Muscle of arm (tissue), 12 donors: ENCODE results near the gene QRICH2. TPM values are rescaled to one million over a fixed set of nuclear protein-coding genes. Genes with fewer than 3 reads are reported as not detected.
A peak's percentile ranks its signal among the peaks of the same experiment; 100 is the strongest.
"Not testable (repeated sequence)": the region's sequence is repeated elsewhere in the genome, so short reads cannot be mapped to it uniquely, and the experiment has no call there.

Source experiments
- DNase-seq: peaks from one replicate; pipeline ENCODE4 v3.0.0-alpha.2; 2013
- polyA plus RNA-seq, 12 donors: library from polyadenylated mRNA; unstranded; fragments of 120-200 nt; gene quantifications; one replicate each; pipeline ENCODE4 v1.2.1, GENCODE V29; 2013; ENCODE audit not compliant: insufficient read length in 12 of 12

The QRICH2 gene
- polyA plus RNA-seq, 12 donors = 2.7 to 10.3 (median 3.4) TPM; not detected in 1

GRCh38 chr17:76327696-76328095, 19.6 kb upstream of the QRICH2 start:
- DNase-seq = no peak

- no peak for DNase-seq
Observed at GRCh38 chr17:76326306-76326705, 18.2 kb upstream of the QRICH2 start.

- no peak for DNase-seq
Observed at GRCh38 chr17:76318586-76318985, 10.5 kb upstream of the QRICH2 start.

- DNase-seq = no peak
Observed at GRCh38 chr17:76317535-76317934, 9.5 kb upstream of the QRICH2 start.

- DNase-seq = no peak
Observed at GRCh38 chr17:76314392-76315227, 6.5 kb upstream of the QRICH2 start.

- DNase-seq = no peak
Observed at GRCh38 chr17:76312735-76313134, 4.7 kb upstream of the QRICH2 start.

GRCh38 chr17:76309461-76309860, 1.4 kb upstream of the QRICH2 start:
- no peak for DNase-seq

GRCh38 chr17:76307299-76307965, 644 bp downstream of the QRICH2 start:
- no peak for DNase-seq

GRCh38 chr17:76305135-76305454, 3.0 kb downstream of the QRICH2 start:
- not testable (repeated sequence) for DNase-seq

- no peak for DNase-seq
Observed at GRCh38 chr17:76304226-76305134, 3.6 kb downstream of the QRICH2 start.

- DNase-seq = no peak
Observed at GRCh38 chr17:76297436-76297835, 10.6 kb downstream of the QRICH2 start.

- DNase-seq = no peak
Observed at GRCh38 chr17:76296889-76297288, 11.2 kb downstream of the QRICH2 start.

- peak; percentile 75 for DNase-seq
Observed at GRCh38 chr17:76296186-76296585, 11.9 kb downstream of the QRICH2 start.

GRCh38 chr17:76293106-76293505, 15.0 kb downstream of the QRICH2 start:
- DNase-seq = no peak

GRCh38 chr17:76292567-76292966, 15.5 kb downstream of the QRICH2 start:
- DNase-seq = no peak

GRCh38 chr17:76281573-76282371, 26.3 kb downstream of the QRICH2 start:
- no peak for DNase-seq

- no peak for DNase-seq
Observed at GRCh38 chr17:76280650-76281049, 27.4 kb downstream of the QRICH2 start.

GRCh38 chr17:76279742-76280287, 28.3 kb downstream of the QRICH2 start:
- DNase-seq = no peak

GRCh38 chr17:76278952-76279741, 28.9 kb downstream of the QRICH2 start:
- peak; percentile 86 for DNase-seq

- no peak for DNase-seq
Observed at GRCh38 chr17:76278268-76278908, 29.7 kb downstream of the QRICH2 start.
